LNCaP clone FGC (cell line): ENCODE measurements around the gene EFCAB7.

Source experiments
- DNase-seq: peaks from one replicate; pipeline ENCODE4 v3.0.0-alpha.2; 2011; ENCODE audit warnings: low read depth
- H3K4me3 ChIP-seq: 2 replicates; pipeline ENCODE4 v1.5.1; 2011; ENCODE audit warnings: mild to moderate bottlenecking, low read depth, low read length, control low read depth
- TF ChIP-seq, protein P1 (sequence below): IDR thresholded peaks from 2 replicates; pipeline ENCODE4 v1.5.1; 2012; ENCODE audit warnings: mild to moderate bottlenecking; ENCODE audit not compliant: control insufficient read depth, insufficient read depth; ENCODE audit errors: extremely low read depth

Gene EFCAB7

DNA sequence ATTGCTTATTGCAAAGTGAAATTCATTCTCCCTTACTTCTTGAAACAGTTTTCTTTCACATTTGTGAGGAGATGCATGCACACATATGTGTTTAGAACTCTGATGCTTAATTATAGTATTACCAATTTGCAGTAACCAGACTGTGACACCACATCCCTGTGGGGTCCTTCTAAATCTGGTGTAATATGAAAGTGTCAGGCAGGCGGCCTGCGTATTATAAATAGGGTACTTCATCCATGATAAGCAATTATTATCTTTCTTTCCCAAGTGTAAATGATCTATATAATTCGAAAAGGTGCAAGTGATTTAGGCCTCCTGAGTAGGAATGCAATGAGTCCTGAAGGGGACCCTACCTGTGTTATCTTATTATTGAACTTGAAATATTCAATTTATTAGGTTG is 876 bp downstream of the EFCAB7 start:
- H3K4me3 ChIP-seq = peak overlapping the region; percentile 68
- TF ChIP-seq, protein P1, sequence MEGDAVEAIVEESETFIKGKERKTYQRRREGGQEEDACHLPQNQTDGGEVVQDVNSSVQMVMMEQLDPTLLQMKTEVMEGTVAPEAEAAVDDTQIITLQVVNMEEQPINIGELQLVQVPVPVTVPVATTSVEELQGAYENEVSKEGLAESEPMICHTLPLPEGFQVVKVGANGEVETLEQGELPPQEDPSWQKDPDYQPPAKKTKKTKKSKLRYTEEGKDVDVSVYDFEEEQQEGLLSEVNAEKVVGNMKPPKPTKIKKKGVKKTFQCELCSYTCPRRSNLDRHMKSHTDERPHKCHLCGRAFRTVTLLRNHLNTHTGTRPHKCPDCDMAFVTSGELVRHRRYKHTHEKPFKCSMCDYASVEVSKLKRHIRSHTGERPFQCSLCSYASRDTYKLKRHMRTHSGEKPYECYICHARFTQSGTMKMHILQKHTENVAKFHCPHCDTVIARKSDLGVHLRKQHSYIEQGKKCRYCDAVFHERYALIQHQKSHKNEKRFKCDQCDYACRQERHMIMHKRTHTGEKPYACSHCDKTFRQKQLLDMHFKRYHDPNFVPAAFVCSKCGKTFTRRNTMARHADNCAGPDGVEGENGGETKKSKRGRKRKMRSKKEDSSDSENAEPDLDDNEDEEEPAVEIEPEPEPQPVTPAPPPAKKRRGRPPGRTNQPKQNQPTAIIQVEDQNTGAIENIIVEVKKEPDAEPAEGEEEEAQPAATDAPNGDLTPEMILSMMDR = no peak
- DNase-seq = no peak

DNA sequence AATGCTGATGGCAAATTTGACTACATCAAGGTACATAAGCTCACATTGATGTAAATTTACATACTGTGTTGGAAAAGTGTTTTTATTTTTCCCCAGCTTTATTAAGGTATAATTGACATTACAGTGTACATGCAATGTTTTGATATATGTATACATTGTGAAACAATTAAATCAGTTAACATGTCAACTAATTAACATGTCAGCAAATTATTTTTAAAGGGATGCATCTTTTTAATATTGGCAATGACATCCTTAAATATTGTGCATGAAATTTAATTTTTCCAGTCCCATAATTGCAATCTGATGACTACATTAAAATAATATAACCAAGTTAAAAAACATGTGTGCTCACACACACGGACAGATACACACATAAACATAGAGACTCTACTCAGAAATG is 9.4 kb downstream of the EFCAB7 start:
- TF ChIP-seq, protein P1 = no peak
- H3K4me3 ChIP-seq = no peak overlapping the region
- no peak for DNase-seq

DNA sequence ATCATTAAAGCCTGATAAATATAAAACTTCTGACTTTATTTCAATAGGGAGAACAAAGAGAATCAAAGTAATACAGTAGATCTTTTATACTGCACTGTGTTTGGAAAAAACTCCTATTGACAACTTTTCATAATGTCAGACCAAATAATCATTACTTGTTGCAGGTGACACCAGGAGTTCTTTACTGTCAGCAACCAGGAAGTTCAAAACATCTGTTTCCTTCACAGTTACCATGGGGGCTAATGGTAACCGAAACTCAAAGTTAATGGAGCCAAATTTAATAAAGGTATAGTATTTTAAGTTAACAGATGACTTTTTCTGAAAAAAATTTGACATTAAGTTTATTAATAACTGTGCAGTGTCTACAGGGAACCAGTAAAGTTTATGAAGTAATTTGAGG is 10.6 kb downstream of the EFCAB7 start:
- TF ChIP-seq, protein P1 = no peak
- no peak for DNase-seq
- H3K4me3 ChIP-seq = no peak overlapping the region

DNA sequence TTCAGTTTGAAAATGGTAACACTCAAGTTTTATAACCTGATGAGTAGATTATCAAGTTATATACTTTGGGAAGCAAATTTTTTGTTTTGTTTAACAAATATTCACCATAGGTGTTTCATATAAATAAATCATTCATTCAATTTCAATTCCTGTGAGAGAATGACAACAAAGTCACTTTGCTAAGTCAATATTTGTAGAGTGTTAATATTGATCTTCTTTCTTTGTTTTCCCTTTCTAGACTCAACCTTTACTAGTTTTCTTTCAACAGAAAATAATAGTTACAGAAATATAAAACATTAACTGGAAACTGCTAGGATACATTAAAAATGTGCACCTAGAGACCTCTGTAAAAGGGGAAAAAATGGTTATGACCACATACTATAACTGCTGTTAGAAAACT is 11.1 kb downstream of the EFCAB7 start:
- H3K4me3 ChIP-seq = no peak overlapping the region
- TF ChIP-seq, protein P1 = no peak
- no peak for DNase-seq

DNA sequence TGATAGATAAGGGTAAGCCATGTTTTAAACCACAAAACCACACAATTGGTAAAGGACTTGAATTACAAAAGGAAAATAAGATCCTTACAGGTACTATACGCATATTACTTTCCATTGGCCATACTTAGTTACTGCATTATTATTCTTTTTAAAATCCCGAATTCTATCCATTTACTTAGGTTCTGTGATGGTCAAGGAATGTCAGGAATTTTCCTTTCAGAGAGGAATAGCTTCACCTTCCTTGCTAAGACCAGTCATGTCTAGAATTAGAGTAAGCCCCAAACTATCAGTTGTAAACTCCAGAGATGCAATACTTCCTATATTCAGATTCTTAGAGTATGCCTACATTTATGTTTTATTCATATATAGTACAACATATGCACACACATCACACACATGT is 13.7 kb downstream of the EFCAB7 start:
- no peak overlapping the region for H3K4me3 ChIP-seq
- TF ChIP-seq, protein P1 = no peak
- no peak for DNase-seq

DNA sequence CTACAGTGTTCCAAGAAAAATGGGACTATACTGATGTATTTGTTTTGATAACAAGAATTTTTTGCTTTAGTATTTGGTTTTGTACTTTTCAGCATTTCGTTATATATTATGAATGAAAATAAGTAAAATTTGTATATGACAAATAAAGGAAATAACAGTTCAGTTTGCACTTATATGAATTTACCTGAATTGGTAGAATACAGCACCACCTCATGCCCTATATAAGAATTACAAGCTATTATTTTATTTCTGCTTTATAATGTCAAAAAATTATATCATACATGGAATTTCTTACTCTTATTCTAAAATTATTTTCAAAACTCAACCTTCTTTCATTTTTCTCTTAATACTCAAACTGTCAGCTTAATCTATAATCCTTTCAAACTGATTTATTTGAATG is 14.6 kb downstream of the EFCAB7 start:
- DNase-seq = no peak
- no peak overlapping the region for H3K4me3 ChIP-seq
- TF ChIP-seq, protein P1 = peak; percentile 44

DNA sequence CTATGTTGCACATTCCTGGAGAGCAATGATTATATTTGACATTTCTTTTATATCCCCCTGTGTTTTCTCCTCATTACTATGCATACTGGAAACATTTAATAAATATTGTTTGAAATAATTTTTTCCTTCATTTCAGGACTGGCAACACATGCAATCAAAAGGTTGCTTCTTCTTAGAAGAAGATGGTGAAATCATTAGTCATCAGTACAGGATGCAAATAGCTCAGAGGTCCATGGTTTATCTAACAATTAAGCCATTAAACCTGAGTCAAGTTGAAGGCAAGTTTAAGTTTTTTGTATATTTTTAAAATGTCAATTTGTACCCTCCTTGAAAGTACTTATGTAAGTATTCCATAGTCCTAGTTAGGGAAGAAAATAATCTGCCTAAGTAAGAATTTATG is 22.5 kb downstream of the EFCAB7 start:
- DNase-seq = no peak
- H3K4me3 ChIP-seq = no peak overlapping the region
- TF ChIP-seq, protein P1 = no peak
